ENCODE results near the gene MCTP2.

Gene MCTP2

GRCh38 chr15:94306700-94307650 is 75.6 kb downstream of the MCTP2 start:
- DNase-seq, result no peak

DNA sequence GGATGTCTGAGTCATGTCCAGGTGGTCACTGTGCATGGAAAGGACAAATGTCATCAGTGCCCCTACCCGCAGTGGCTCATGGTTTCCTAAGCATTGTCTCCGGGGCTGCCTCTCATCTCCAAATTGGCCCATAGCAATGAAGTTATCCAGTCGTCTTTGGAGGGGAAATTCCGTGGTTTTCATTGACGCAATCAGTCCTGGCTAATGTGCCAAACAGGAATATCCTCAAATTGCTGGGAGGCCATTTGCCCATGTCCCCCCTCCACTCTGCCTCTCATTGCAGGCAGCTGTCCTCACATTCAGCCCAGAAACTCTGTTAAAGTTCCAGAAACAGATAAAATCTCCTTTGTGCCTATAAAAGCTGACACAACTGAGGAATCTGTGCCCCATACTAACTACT is 81.6 kb downstream of the MCTP2 start:
- DNase-seq, result no peak

DNA sequence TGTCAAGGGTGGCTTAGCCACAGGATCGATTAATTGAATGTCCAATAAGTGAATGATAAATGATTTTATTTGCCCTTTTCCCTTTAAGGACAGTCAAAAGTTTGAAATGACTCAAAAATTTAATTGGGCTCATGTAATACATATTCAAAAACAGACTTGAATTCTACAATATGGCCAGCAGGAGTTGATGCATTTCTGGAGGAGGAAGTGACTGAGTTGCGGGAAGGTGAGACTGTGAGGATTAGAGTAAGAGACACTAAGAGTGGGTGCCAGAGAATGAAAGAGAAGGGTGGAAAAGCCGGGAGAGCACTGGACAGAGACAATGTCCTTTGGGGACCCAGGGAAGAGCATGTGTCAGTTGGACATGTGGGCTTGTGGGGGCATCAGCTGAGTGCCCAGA is 83.3 kb downstream of the MCTP2 start:
- DNase-seq, result no peak

GRCh38 chr15:94317211-94317610 is 85.8 kb downstream of the MCTP2 start:
- no peak for DNase-seq

- DNase-seq, result no peak
These were observed 90.8 kb downstream of the MCTP2 start for GRCh38 chr15:94322141-94322540.

DNA sequence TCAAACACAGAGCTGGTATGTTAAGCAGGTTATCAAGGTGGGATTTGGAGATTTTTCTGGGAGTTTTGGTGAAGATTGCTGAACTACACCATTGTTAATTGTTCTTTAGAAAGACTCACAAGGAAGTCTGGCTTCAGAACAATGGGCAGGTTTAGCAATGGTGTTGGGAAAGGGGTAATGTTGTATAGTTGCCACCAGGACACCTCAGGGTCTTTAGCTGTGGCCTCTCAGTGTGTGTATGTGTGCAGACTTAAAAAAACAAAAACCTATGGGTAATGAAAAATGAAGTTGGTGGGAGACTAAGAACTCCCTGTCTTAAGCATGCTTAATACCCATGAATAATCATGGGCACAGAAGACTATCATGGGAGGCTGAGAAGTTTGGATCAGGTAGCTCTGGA is 91.7 kb downstream of the MCTP2 start:
- no peak for DNase-seq

GRCh38 chr15:94324117-94324826 is 92.9 kb downstream of the MCTP2 start:
- peak; percentile 34 for DNase-seq

DNA sequence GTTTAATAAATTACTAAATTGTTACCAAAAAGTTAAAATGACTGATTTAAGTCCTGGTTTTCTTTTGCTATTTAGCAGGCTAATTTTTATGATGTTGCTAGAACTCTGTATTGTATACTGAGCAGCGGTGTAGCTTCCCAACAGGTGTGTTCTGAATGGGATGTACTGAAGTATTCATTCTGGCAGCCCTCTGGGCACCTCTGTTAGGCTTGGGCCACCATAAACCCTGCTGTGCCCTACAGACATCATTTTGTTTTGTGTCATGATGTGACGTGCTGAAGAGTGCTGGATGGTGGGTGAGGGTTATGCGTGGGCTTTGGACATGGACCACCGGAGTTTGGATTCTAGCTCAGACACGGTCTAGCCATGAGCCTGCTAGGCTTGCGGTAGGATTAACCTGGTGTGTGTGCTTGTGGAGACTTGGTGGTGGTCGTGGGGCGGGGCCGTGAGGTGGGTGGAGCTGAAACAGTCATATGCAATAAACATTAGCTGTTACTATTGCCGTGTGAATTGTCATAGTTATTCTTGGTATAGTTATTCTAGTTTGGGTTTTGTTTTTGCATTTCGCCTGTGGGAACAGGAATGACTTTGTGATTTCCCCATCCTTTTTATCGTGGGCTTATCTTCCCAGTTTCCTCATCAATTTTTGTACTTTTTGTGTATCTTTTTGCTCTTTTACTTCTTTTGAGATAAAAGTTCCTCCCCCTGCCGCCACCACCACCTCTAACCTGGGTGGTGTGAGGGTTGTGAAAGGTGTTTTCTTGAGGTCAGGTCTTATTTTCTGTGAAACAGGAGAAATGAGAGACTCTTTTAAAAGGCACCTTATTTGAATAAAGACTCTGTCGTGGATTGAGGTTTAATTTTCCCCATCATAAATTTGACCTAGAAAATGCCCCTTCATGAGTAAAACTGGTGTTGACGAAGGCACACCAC is 93.7 kb downstream of the MCTP2 start:
- DNase-seq, result no peak

GRCh38 chr15:94327356-94327936 is 96.1 kb downstream of the MCTP2 start:
- DNase-seq, result peak; percentile 3

DNA sequence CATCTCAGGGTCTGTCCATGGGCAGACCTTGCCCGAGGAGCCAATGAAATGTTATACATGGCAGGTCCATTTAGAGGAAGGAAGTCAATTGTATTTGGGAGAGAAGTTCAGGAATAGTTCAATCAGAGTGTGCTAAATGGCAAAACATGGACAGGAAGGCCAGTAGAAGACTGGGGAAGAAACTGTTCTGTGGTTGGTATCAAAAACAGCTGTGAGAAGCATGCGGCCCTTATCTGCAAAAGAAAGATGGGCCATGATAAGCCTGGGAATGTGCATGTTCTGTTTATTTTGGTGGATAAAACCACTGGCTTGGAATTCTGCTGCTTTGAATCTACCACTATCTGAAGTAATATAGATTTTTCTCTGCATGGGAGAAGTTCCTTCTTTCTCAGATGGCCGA is 100.4 kb downstream of the MCTP2 start:
- DNase-seq, result no peak

- DNase-seq, result no peak
These were observed 104.3 kb downstream of the MCTP2 start for GRCh38 chr15:94335616-94336015.

GRCh38 chr15:94336817-94337467 is 105.6 kb downstream of the MCTP2 start:
- no peak for DNase-seq

DNA sequence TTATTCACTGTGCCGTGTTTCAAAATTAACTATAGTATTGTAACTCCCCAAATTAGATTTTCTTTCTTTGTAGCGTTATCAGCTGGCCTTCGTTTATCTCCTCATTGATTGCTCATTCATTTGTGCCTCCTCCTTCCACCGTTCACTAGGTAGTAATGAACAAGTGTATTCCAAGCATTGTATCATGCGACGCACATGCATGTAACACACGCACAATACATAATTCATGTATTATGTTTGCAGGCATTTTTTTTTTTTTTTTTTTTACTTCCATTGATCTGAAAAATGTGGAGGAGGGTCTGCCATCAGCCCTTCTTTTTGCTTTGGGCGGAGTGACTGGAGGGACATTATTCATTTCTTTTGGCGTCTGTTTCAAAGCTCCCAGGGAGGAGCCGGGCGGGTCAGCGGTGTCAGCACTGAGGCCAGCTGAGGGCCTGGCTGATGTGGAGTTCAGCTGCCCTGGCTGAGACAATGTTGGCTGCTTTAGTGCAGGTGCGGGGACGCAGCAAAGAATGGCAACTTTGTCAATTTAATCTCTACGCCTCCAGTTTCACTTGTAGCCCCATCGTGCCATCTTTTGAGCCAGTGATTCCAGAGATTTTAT is 107.0 kb downstream of the MCTP2 start:
- DNase-seq, result no peak

- no peak for DNase-seq
These were observed 114.9 kb downstream of the MCTP2 start for GRCh38 chr15:94346282-94346681.

- no peak for DNase-seq
These were observed 116.7 kb downstream of the MCTP2 start for GRCh38 chr15:94348084-94348483.

GRCh38 chr15:94351031-94351535 is 119.7 kb downstream of the MCTP2 start:
- no peak for DNase-seq

- DNase-seq, result no peak
These were observed 121.5 kb downstream of the MCTP2 start for GRCh38 chr15:94352636-94353487.

DNA sequence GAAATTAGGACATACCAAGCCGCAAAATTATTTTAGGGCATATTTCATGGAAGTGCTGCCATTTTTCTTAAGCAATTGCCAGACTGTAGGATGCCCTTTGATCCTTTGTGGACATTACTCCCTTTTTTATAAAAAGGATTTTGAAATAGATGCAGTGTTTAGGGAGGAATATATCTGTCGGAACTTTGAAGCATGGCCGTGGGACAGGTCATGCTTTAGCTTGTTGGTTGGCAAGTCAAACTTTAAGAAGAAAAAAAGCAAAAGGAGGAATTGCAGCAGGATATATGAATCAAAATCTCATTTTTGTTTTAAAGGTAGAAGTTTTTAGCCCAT is 122.1 kb downstream of the MCTP2 start:
- DNase-seq, result no peak

- DNase-seq, result no peak
These were observed 123.3 kb downstream of the MCTP2 start for GRCh38 chr15:94354655-94355054.

DNA sequence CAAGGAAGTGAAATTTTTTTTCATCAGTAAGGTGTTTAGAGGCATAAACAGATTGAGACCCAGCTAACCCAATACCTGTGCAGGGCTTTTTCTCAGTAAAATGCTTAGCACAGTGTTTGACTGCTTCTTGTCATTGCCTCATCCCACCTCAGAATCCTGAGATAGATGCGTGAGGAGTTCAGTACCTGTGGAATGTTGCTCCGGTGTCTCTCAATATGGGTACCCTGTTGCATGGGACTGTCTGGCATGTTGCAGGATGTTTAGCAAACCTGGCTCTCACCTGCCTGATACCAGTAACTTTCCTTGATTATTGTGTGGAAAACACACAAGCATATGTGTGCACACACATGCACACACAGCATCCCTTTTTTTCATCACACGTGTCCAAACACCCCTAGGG is 128.4 kb downstream of the MCTP2 start:
- DNase-seq, result no peak

- no peak for DNase-seq
These were observed 128.9 kb downstream of the MCTP2 start for GRCh38 chr15:94360251-94360685.

Data from NCI-H524 treated with DMSO at 0.1 percent for 48 hours (cell line).